ENCODE measurements around the gene AOPEP.

The AOPEP gene

GRCh38 chr9:94754976-94755475, 28.5 kb downstream of the AOPEP start:
- H3K36me3 Mint-ChIP-seq (ENCODE audit: insufficient read depth), result peaks cover 3% of the 10 kb centered on the region
- H3K4me3 Mint-ChIP-seq, result no peak overlapping the region
- H3K9me3 Mint-ChIP-seq, result no peaks in the 10 kb centered on the region
- H3K4me1 Mint-ChIP-seq, result no peaks in the 10 kb centered on the region
- no peak overlapping the region for H3K27ac Mint-ChIP-seq (ENCODE audit: low read depth)
- no peak for DNase-seq (ENCODE audit: low spot score in 2 of 2)
- H3K27me3 Mint-ChIP-seq, result no peaks in the 10 kb centered on the region
- ATAC-seq (replicated peaks; ENCODE audit: extremely low read depth, poor library complexity, severe bottlenecking), result no peak

DNA sequence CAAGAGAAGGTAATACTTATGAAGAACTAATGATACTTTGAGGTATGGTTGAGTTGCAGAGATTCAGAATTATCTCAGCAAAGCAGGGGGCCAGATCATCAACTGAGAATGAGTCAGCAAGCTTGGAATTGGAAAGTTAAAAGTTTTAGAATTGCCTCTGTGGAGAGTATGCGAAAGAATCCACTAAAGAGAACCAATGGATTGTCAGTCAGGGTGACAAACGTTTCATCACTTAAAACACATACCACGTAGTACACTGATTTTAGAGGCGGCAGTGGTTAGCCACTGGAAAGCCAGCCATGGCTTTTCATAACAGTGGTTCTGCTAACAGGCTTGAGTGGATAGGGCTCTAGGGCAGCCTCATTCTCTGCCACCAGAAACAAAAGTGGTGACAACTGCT, 30.7 kb downstream of the AOPEP start:
- ATAC-seq (replicated peaks; ENCODE audit: extremely low read depth, poor library complexity, severe bottlenecking) (no peak), DNase-seq (ENCODE audit: low spot score in 2 of 2) (no peak)

DNA sequence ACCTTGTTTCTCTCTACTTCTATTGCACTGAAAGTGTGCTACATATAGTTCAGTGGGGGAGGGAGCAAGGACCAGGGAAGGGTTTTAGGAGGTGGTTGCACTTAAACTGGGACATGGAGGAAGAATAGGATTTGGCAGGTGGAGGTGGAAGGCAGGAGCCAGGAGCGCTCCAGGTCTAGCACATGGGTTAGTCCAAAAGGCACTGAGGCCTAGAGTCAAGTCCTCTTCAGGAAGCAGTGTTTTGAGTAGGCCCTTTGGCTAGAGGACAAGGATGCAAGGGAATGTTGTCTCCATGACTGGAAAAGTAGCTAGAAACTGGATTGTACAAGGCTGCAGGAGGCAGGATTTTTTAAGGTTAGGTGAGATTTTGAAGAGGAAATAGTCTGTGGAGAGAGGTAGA, 31.5 kb downstream of the AOPEP start:
- peaks cover 3% of the 10 kb centered on the region for H3K36me3 Mint-ChIP-seq (ENCODE audit: insufficient read depth)
- H3K27me3 Mint-ChIP-seq, result no peaks in the 10 kb centered on the region
- DNase-seq (ENCODE audit: low spot score in 2 of 2), result no peak
- H3K27ac Mint-ChIP-seq (ENCODE audit: low read depth), result no peak overlapping the region
- H3K4me1 Mint-ChIP-seq, result no peaks in the 10 kb centered on the region
- H3K4me3 Mint-ChIP-seq, result no peak overlapping the region
- ATAC-seq (replicated peaks; ENCODE audit: extremely low read depth, poor library complexity, severe bottlenecking), result no peak
- H3K9me3 Mint-ChIP-seq, result no peaks in the 10 kb centered on the region

More for the DNA sequence above, 30.7 kb downstream of the AOPEP start:
- H3K36me3 Mint-ChIP-seq (ENCODE audit: insufficient read depth), result peaks cover 3% of the 10 kb centered on the region
- H3K4me3 Mint-ChIP-seq, result no peak overlapping the region
- no peak overlapping the region for H3K27ac Mint-ChIP-seq (ENCODE audit: low read depth)
- no peaks in the 10 kb centered on the region for H3K27me3 Mint-ChIP-seq
- no peaks in the 10 kb centered on the region for H3K4me1 Mint-ChIP-seq
- H3K9me3 Mint-ChIP-seq, result no peaks in the 10 kb centered on the region

GRCh38 chr9:94758880-94759279, 32.4 kb downstream of the AOPEP start:
- ATAC-seq (replicated peaks; ENCODE audit: extremely low read depth, poor library complexity, severe bottlenecking) (no peak), DNase-seq (ENCODE audit: low spot score in 2 of 2) (no peak)
- Mint-ChIP-seq H3K27ac (ENCODE audit: low read depth) (no peak overlapping the region), H3K4me1 (no peaks in the 10 kb centered on the region), H3K27me3 (no peaks in the 10 kb centered on the region), H3K36me3 (ENCODE audit: insufficient read depth) (peaks cover 3% of the 10 kb centered on the region), H3K9me3 (no peaks in the 10 kb centered on the region), H3K4me3 (no peak overlapping the region)

DNA sequence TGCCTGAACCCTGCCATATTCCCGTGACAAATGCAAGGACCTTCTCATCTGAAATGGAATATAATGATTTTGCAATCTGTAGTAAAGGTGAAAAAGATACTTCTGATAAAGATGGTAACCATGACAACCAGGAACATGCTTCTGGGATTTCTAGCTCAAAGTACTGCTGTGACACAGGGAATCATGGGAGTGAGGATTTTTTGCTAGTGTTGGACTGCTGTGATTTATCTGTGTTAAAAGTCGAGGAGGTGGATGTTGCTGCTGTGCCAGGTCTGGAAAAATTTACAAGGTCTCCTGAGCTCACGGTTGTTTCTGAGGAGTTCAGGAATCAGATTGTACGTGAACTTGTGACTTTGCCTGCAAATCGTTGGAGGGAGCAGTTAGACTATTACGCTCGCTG, 33.5 kb downstream of the AOPEP start:
- Mint-ChIP-seq H3K36me3 (ENCODE audit: insufficient read depth) (peaks cover 3% of the 10 kb centered on the region), H3K9me3 (no peaks in the 10 kb centered on the region), H3K27ac (ENCODE audit: low read depth) (no peak overlapping the region), H3K4me3 (no peak overlapping the region), H3K27me3 (no peaks in the 10 kb centered on the region), H3K4me1 (no peaks in the 10 kb centered on the region)
- ATAC-seq (replicated peaks; ENCODE audit: extremely low read depth, poor library complexity, severe bottlenecking) (no peak), DNase-seq (ENCODE audit: low spot score in 2 of 2) (no peak)

- peaks cover 3% of the 10 kb centered on the region for H3K36me3 Mint-ChIP-seq (ENCODE audit: insufficient read depth)
- no peaks in the 10 kb centered on the region for H3K27me3 Mint-ChIP-seq
- no peak overlapping the region for H3K27ac Mint-ChIP-seq (ENCODE audit: low read depth)
- DNase-seq (ENCODE audit: low spot score in 2 of 2) (no peak), ATAC-seq (replicated peaks; ENCODE audit: extremely low read depth, poor library complexity, severe bottlenecking) (no peak)
- no peaks in the 10 kb centered on the region for H3K4me1 Mint-ChIP-seq
- no peaks in the 10 kb centered on the region for H3K9me3 Mint-ChIP-seq
- H3K4me3 Mint-ChIP-seq, result no peak overlapping the region
Measured at GRCh38 chr9:94760660-94761059, 34.2 kb downstream of the AOPEP start.

DNA sequence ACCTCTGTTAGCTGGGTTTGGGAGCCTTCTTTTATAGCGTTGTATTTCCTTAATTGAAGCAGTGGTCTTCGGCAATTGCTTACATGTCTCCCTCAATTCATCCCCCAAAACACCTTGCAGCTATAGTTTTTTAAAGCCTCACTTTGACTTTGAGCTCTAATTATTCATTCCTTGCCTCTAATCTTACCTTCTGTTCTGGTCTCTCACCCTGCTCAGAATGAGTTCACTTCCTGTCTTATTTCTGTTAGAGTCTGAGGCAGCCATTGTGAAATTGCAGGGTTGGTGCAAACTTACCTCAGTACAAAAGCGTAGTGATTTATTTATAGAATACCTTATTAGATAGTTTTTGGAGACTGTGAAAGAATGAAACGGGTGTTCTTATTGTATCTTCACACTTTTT, 35.0 kb downstream of the AOPEP start:
- ATAC-seq (replicated peaks; ENCODE audit: extremely low read depth, poor library complexity, severe bottlenecking), result no peak
- H3K4me3 Mint-ChIP-seq, result no peak overlapping the region
- peaks cover 3% of the 10 kb centered on the region for H3K36me3 Mint-ChIP-seq (ENCODE audit: insufficient read depth)
- H3K9me3 Mint-ChIP-seq, result no peaks in the 10 kb centered on the region
- DNase-seq (ENCODE audit: low spot score in 2 of 2), result no peak
- peak overlapping the region; percentile 3 for H3K27ac Mint-ChIP-seq (ENCODE audit: low read depth)
- no peaks in the 10 kb centered on the region for H3K27me3 Mint-ChIP-seq
- H3K4me1 Mint-ChIP-seq, result no peaks in the 10 kb centered on the region

GRCh38 chr9:94767331-94768072, 41.0 kb downstream of the AOPEP start:
- H3K27ac Mint-ChIP-seq (ENCODE audit: low read depth), result peak overlapping the region; percentile 30
- H3K9me3 Mint-ChIP-seq, result no peaks in the 10 kb centered on the region
- ATAC-seq (replicated peaks; ENCODE audit: extremely low read depth, poor library complexity, severe bottlenecking) (no peak), DNase-seq (ENCODE audit: low spot score in 2 of 2) (no peak)
- H3K27me3 Mint-ChIP-seq, result no peaks in the 10 kb centered on the region
- H3K4me1 Mint-ChIP-seq, result peaks cover 12% of the 10 kb centered on the region
- no peak overlapping the region for H3K4me3 Mint-ChIP-seq
- H3K36me3 Mint-ChIP-seq (ENCODE audit: insufficient read depth), result no peaks in the 10 kb centered on the region

DNA sequence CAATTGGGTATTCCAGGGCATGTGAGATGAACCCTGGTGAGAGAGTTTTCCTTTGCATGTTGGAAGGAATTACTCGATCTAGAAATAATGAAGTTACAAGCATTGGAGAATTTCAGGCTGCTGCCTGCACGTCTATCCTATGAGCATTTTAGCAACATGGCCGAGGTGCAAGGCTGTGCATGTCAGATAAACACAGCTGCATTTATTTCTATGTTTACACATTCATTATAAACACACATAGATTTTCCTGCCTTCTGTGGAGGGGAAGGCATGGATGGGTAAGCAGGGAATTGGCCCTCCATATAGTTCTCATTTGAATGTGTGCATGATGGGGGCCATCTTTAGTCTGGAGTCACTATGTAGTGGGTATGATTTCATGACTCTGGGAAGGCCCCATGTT, 42.3 kb downstream of the AOPEP start:
- Mint-ChIP-seq H3K36me3 (ENCODE audit: insufficient read depth) (no peaks in the 10 kb centered on the region), H3K27me3 (no peaks in the 10 kb centered on the region), H3K9me3 (no peaks in the 10 kb centered on the region), H3K4me3 (no peak overlapping the region), H3K4me1 (peaks cover 18% of the 10 kb centered on the region), H3K27ac (ENCODE audit: low read depth) (no peak overlapping the region)
- no peak for ATAC-seq (replicated peaks; ENCODE audit: extremely low read depth, poor library complexity, severe bottlenecking)
- no peak for DNase-seq (ENCODE audit: low spot score in 2 of 2)

DNA sequence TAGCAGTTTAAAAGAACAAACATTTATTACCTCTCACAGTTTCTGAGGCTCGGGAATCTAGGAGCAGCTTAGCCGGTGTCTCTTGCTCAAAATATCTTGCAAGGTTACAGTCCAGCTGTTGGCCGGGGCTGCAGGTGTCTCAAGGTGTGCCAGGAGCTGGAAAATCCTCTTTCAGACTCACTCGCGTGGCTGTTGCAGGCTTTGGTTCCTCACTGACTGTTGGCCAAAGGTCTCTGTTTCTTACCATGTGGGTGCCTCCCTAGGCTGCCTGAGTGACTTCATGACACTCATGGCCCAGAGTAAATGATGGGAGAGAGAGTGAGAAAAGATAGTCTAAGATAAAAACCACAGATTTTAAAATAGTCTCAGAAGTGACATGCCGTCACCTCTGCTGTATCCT, 43.8 kb downstream of the AOPEP start:
- Mint-ChIP-seq H3K27ac (ENCODE audit: low read depth) (no peak overlapping the region), H3K4me3 (no peak overlapping the region), H3K27me3 (no peaks in the 10 kb centered on the region), H3K9me3 (no peaks in the 10 kb centered on the region), H3K4me1 (peaks cover 18% of the 10 kb centered on the region), H3K36me3 (ENCODE audit: insufficient read depth) (peaks cover 2% of the 10 kb centered on the region)
- ATAC-seq (replicated peaks; ENCODE audit: extremely low read depth, poor library complexity, severe bottlenecking) (no peak), DNase-seq (ENCODE audit: low spot score in 2 of 2) (no peak)

DNA sequence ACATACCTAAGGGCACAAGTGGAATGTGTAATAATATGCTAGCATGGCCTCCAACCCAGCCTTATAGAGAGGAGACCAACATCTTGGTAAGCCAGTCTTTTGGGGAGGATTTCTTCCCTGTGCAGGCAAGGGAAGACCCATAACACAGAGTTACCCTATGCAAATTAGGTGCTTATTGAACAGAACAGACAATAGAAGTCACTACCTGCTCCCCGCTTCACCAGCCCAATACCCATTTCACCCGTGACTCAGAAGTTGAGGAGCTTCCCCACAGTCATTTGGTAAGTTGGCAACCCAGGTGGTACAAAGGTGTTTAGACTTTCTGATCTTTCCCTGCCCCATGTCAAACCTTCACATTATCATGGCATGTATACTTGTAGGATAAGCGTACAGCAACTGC, 44.6 kb downstream of the AOPEP start:
- Mint-ChIP-seq H3K4me3 (no peak overlapping the region), H3K27ac (ENCODE audit: low read depth) (no peak overlapping the region), H3K36me3 (ENCODE audit: insufficient read depth) (peaks cover 2% of the 10 kb centered on the region), H3K4me1 (peaks cover 18% of the 10 kb centered on the region), H3K27me3 (no peaks in the 10 kb centered on the region), H3K9me3 (no peaks in the 10 kb centered on the region)
- no peak for DNase-seq (ENCODE audit: low spot score in 2 of 2)
- no peak for ATAC-seq (replicated peaks; ENCODE audit: extremely low read depth, poor library complexity, severe bottlenecking)

DNA sequence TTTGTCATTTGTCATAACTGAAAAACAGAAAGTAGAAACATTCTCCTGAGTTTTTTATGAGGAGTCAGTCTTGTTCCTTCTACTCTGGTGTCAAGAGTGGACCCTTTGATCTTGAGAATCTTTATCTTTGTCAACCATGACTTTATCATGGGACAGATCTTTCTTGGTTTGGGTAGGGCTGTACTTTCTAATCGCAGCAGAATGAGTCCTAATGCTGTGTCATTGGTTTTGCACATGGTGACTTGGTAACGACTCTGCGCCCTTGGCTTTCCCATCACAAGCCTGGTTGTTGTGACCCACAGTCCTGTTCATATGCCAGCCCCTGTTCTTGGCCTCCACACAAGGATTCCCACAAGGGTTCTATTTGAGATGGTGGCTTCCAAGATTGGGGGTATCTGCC, 45.6 kb downstream of the AOPEP start:
- no peaks in the 10 kb centered on the region for H3K27me3 Mint-ChIP-seq
- H3K4me1 Mint-ChIP-seq, result peaks cover 15% of the 10 kb centered on the region
- ATAC-seq (replicated peaks; ENCODE audit: extremely low read depth, poor library complexity, severe bottlenecking) (no peak), DNase-seq (ENCODE audit: low spot score in 2 of 2) (no peak)
- H3K4me3 Mint-ChIP-seq, result no peak overlapping the region
- peaks cover 2% of the 10 kb centered on the region for H3K36me3 Mint-ChIP-seq (ENCODE audit: insufficient read depth)
- no peak overlapping the region for H3K27ac Mint-ChIP-seq (ENCODE audit: low read depth)
- no peaks in the 10 kb centered on the region for H3K9me3 Mint-ChIP-seq

DNA sequence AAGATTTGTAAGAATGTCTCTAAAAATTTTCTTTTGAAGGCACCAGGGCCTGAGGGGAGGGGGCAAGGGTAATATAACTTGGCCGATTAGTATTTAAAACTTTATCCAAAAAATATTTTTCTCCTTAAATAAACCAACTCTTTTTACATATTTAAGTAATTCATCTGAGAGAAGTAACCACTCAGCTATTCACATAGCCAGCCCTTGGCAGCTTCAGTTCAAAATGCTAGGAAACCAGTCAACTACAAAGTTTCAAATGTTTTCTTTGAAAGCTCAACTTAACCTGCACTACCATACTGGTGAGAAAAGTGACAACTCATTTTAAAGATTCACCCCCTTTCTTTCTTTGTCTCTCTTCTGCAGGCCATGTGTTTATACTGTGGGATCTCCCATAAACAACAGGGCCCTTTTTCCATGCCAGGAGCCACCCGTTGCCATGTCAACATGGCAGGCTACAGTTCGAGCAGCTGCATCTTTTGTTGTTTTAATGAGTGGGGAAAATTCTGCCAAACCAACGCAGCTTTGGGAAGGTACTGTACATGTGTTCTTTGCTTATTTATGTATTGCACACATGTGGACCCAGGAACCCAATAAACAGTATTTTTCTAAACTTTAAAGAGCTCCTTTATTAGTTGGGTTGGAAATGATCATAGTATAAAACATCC, 46.3 kb downstream of the AOPEP start:
- no peak overlapping the region for H3K4me3 Mint-ChIP-seq
- peaks cover 9% of the 10 kb centered on the region for H3K4me1 Mint-ChIP-seq
- ATAC-seq (replicated peaks; ENCODE audit: extremely low read depth, poor library complexity, severe bottlenecking), result no peak
- H3K27me3 Mint-ChIP-seq, result no peaks in the 10 kb centered on the region
- no peak for DNase-seq (ENCODE audit: low spot score in 2 of 2)
- H3K9me3 Mint-ChIP-seq, result no peaks in the 10 kb centered on the region
- H3K36me3 Mint-ChIP-seq (ENCODE audit: insufficient read depth), result peaks cover 2% of the 10 kb centered on the region
- H3K27ac Mint-ChIP-seq (ENCODE audit: low read depth), result no peak overlapping the region

Data from central memory CD8-positive, alpha-beta T cell (primary cell).